Cardiac fibroblast (primary cell): ENCODE results near the gene LRR1.

Experiments used
- DNase-seq, 2 donors: peaks; one replicate each; pipeline versions ENCODE4 v3.0.0 to v3.0.0-alpha.2; 2010; ENCODE audit warnings: low read depth in 2 of 2
- H3K4me3 ChIP-seq, 2 donors: replicated peaks in 1 of 2; 1 replicate in 1 of 2; 2 replicates in 1 of 2; pipeline ENCODE4 v1.5.1; 2011; ENCODE audit warnings: low read depth in 2 of 2, low read length in 2 of 2, mild to moderate bottlenecking in 2 of 2, moderate library complexity in 1 of 2
- TF ChIP-seq, protein P1 (sequence below): IDR thresholded peaks from one replicate; pipeline ENCODE4 v1.5.1; 2011; ENCODE audit warnings: low read depth, mild to moderate bottlenecking, low read length, inconsistent platforms

Gene LRR1

DNA sequence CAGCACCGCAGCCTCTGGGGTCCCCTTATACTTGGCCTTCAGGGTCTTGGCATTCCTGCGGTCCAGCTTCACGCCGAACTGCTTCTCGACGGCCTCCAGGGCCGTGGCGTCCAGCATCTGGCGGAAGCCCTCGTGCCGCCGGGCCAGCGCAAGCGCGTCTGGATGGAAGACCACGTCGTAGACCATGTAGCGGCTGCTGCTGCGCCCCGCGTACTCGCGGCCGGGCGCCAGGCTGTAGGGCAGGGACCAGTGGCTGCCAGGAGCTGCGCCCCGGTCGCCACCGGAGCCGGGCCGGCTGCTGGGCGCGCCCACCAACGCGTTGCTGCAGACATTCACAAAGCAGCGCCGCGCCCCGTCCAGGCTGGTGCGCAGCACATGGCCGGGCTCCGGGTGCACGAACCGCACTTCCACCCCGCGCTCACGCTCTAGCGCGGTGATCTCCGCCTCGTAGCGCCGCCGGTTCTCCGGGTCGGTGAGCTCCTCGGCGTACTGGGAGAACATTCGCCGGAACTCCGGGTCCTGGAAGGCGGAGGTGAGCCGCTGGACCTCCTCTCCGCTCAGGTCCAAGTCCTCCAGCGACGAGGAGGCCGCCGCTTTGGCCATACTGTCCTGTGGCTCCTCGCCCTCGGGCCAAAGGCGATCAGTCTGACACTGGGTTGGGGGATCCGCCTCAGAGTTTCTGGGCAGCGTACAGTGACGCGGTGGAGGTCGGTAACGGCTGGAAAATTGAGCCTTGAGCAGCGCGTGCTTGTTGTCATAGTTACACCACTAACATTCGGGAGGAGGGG, 36.0 kb downstream of the LRR1 start, which contains the start of gene DNAAF2:
Gene DNAAF2, minus strand, starts transcription at position 698 of the 788 bp plus-strand sequence. Its CDS starts 95 bp downstream, at position 603.
- peak; percentile 77 to 79 for DNase-seq
- H3K4me3 ChIP-seq = peak within 1 kb of the TSS; percentile 92 to 96
- TF ChIP-seq, protein P1, sequence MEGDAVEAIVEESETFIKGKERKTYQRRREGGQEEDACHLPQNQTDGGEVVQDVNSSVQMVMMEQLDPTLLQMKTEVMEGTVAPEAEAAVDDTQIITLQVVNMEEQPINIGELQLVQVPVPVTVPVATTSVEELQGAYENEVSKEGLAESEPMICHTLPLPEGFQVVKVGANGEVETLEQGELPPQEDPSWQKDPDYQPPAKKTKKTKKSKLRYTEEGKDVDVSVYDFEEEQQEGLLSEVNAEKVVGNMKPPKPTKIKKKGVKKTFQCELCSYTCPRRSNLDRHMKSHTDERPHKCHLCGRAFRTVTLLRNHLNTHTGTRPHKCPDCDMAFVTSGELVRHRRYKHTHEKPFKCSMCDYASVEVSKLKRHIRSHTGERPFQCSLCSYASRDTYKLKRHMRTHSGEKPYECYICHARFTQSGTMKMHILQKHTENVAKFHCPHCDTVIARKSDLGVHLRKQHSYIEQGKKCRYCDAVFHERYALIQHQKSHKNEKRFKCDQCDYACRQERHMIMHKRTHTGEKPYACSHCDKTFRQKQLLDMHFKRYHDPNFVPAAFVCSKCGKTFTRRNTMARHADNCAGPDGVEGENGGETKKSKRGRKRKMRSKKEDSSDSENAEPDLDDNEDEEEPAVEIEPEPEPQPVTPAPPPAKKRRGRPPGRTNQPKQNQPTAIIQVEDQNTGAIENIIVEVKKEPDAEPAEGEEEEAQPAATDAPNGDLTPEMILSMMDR = no peak

DNA sequence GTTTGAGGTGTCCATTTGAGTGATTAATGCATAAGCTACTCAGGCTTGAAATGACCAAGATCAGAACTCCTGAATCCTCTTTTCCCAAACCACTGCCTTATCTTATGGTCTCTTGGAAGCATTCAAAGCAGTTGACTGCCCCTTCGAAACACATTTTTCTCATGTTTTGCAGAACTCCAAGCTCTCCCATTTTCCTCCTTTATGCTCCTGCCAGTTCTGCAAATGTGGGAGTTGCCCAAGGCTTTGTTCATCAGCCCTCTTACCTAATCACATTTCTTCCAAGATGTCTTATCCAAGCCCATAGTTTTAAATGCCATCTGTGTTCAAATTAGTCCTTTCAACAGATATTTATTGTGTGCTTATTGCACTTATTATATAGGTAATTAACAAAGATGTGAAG, 38.1 kb downstream of the LRR1 start:
- DNase-seq = peak in 1 of 2 donors; percentile 40
- TF ChIP-seq, protein P1 = no peak
- H3K4me3 ChIP-seq = no peak overlapping the region

DNA sequence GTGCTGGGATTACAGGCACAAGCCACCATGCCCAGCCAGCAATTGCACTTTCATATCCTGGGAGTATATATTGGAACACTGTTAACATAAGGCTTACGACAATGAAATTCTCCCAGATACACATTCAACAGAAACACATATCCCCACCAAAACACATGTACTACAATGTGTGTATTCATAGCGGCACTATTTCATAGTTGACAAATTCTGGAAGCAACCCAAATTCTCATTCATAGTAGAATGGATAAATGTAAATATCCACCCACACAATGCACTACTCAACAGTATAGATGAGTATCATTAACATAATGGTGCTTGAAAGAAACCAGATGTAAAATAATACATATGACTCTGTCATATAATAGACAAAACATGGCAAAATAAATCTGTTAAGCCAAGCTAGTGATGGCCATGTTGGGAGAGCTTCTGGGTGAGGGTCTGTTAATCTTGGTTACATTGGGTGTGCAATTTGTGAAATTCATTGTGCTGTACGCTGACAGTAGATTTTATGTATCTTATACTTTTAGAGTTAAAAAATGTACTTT, 38.9 kb downstream of the LRR1 start:
- no peak for DNase-seq
- TF ChIP-seq, protein P1 = no peak
- no peak overlapping the region for H3K4me3 ChIP-seq

DNA sequence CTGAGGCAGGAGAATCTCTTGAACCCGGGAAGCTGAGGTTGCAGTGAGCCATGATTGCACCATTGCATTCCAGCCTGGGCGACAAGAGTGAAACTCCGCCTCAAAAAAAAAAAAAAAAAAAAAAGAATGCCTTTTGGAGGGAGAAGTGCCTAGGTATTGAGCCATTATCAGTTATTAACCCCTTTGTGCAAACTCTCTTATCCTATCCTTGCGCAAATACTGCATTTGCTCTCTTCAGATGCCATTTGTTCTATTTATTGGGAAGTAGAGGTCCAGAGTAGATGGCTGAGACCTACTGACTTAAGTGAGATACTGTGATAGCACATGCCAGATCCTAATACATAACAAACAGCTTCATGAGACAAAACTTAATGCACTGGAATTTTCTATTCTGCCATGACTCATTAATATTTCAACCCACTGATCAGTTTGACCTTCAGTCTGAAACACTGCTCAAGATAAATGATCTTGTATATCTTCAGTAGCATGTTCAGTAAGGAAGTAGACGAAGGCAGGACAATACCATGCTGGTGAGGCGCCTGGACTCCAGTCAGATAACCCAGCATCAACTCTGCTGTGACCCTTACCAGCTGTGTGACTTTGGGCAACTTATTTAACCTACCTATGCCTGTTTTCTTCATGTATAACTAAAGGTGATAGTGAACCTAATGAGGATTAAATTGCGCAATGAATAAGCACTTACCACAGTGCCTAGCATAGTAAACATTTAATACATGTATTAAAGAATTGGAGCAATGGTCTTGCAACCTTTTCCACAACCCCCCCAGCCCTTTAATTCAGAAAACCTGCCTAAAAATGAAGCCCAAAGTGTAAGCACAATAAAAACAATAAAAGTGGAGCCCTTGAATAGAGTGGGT, 42.0 kb downstream of the LRR1 start:
- TF ChIP-seq, protein P1 = no peak
- DNase-seq = no peak

DNA sequence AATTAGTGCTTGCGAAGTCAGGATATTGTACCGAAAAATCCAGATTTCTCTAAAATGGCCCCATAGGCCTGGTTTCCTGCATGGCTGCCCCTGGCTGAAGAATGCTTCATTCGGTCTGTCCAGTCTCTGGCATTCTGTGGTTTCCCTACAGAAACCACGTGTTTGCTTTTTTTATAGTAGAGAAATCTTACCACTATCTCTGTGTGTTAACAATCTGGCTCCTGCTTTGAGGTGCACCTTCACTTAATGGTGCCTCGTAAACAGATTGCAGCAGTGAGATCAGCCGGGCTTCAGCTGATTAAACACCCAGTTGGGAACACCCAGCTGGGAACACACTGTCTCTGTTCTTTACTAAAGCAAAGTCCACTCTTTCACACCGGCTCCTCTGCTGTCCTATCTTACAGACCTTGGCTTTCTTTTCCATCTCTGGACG, 43.0 kb downstream of the LRR1 start:
- DNase-seq = no peak
- TF ChIP-seq, protein P1 = no peak
- no peak overlapping the region for H3K4me3 ChIP-seq

More for the DNA sequence above, 42.0 kb downstream of the LRR1 start:
- no peak overlapping the region for H3K4me3 ChIP-seq

DNA sequence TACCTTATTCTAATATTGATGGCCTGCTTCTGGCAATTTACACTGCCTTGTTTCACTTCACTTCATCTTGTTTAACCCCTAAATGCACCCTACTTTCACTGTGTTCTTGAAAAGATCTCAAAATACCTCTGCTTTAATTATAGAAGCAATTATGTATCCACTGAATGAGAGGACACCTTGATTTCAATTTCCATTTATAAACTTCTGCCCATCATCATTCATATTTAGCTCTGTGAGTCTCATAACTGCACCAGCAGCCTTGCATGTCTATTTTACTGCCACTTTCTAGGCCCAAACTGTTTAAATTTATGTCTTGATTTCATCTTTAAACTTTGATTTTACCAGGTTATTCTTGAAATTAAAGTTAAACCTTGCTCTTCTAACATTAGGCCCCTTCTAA, 43.4 kb downstream of the LRR1 start:
- H3K4me3 ChIP-seq = no peak overlapping the region
- TF ChIP-seq, protein P1 = no peak
- DNase-seq = no peak
